GM23338 (cell line): ENCODE data around the gene RICTOR. TPM values are rescaled to one million over a fixed set of nuclear protein-coding genes. Genes with fewer than 3 reads are reported as not detected.

Source experiments
- CTCF ChIP-seq, 2 experiments: fragments of 200-600 bp in 1 of 2; sonication (generic) in 1 of 2; conservative IDR thresholded peaks; 2 replicates each; pipeline versions ENCODE4 v1.5.1 to v1.6.1; 2016 to 2017; ENCODE audit warnings: antibody characterized with exemption in 2 of 2, low read depth in 2 of 2, mild to moderate bottlenecking in 2 of 2, moderate library complexity in 1 of 2
- ETS1 ChIP-seq: IDR thresholded peaks from 2 replicates; pipeline ENCODE4 v1.6.1; 2016; ENCODE audit warnings: antibody characterized with exemption
- NANOG ChIP-seq: IDR thresholded peaks from 2 replicates; pipeline ENCODE4 v1.6.1; 2016; ENCODE audit warnings: antibody characterized with exemption, borderline replicate concordance
- POLR2AphosphoS5 ChIP-seq: IDR thresholded peaks from 2 replicates; pipeline ENCODE4 v1.6.1; 2016; ENCODE audit warnings: antibody characterized with exemption, low read depth
- ZNF462 ChIP-seq: fragments of 250-450 bp; sonication (Bioruptor Pico); IDR thresholded peaks from 2 replicates; pipeline ENCODE4 v1.5.0; 2020; ENCODE audit warnings: mild to moderate bottlenecking, moderate library complexity
- polyA plus RNA-seq: library from polyadenylated mRNA; unstranded; fragments of >200 nt; fragmentation: Nextera tagmentation; extraction: Ambion mirVana; gene quantifications from 2 replicates; pipeline ENCODE4 v1.2.1, GENCODE V29; 2016
- total RNA-seq: library from RNA; depleted of rRNA; stranded (reverse); fragments of >200 nt; shearing (Covaris generic); gene quantifications from 2 replicates; pipeline ENCODE4 v1.2.3, GENCODE V29; 2014

RICTOR gene
- total and polyA plus RNA-seq, 2 experiments from 2014 or later: 9.9 to 27.4 TPM

GRCh38 chr5:38925154-38925925 lies 148.9 kb downstream of the RICTOR start (continued):
- no peak for TF ChIP-seq ZNF462 (CRISPR knock-in tag)
- no peak for TF ChIP-seq ETS1
- TF ChIP-seq POLR2AphosphoS5: no peak
- TF ChIP-seq CTCF (conservative IDR thresholded peaks at IDR 0.05; ENCODE audit: low read depth in 2 of 2): no peak
- TF ChIP-seq NANOG: no peak
